ENCODE data around the gene OCIAD2.
"Not testable (repeated sequence)": the region's sequence is repeated elsewhere in the genome, so short reads cannot be mapped to it uniquely, and the experiment has no call there.

OCIAD2 gene, protein sequence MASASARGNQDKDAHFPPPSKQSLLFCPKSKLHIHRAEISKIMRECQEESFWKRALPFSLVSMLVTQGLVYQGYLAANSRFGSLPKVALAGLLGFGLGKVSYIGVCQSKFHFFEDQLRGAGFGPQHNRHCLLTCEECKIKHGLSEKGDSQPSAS

DNA sequence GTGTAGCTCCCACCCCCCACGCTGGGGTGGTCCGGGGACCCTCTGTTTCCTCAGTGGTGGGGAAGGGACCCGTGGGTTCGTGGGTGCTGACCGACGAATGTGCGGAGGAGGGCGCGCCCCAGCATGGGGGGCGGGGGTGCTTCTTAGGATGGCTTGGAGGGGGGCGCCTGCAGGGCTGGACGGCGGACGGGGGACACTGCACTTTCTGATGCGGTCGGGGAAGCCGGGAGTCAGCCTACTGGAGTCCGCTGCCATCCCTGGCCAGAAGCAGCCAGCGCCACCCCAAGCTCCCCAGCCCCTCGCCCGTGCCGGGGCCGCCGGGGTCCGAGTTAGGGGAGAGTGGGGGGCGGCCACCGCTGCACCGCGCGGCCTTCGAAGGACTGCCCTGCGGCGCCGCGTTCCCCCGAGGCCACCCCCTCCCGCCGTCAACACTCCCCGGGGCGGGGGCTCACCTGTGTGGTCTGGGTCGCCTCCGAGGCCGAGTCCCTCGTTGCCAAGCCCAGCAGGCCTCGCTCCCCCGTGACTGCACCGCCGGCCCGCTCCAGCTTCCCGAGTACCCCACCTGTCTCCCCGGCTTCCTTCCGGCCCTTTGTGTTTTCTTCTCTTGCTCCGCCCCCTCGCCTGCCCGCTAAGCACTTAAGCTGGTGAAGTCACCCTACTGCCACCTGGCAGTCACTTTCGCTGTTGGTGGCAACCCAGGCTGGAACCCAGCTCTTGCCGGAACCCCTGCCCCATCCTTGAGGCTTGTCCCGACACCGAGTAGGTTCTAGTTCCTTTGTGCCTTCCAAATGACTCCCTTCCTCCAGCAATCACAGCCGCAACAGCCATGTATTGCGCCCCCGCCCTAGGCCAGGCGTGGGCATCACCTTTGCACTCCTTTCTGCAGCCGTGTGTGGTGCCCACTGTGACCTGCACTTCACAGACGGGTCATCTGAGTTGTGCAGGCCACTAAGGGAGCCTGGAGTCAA is at the start of gene OCIAD2:
Gene OCIAD2 (minus strand): TSS at position 569 of the 968 bp plus-strand sequence. CDS start 2,225 bp downstream, outside the sequence.
- DNase-seq (ENCODE audit: low spot score), result peak; percentile 90

DNA sequence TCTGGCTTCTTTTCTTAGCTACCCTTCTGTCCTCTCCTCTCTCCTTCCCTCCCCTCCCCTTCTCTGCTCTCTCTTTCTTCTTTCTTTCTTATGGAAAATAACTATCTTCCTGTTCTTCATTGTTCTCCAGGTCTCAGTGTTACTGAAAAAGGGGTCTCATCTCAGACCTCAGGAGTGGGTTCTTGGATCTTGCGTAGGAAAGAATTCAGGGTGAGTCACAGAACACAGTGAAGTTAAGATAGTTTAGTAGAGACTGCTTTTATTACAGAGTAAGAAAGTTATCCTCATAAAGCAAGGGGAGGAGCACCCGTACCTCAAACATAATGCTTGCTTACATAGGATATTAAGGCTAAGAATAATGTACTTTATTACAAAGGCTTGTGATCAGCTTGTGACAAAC is 47.7 kb upstream of the OCIAD2 start:
- DNase-seq (ENCODE audit: low spot score), result peak; percentile 18

DNA sequence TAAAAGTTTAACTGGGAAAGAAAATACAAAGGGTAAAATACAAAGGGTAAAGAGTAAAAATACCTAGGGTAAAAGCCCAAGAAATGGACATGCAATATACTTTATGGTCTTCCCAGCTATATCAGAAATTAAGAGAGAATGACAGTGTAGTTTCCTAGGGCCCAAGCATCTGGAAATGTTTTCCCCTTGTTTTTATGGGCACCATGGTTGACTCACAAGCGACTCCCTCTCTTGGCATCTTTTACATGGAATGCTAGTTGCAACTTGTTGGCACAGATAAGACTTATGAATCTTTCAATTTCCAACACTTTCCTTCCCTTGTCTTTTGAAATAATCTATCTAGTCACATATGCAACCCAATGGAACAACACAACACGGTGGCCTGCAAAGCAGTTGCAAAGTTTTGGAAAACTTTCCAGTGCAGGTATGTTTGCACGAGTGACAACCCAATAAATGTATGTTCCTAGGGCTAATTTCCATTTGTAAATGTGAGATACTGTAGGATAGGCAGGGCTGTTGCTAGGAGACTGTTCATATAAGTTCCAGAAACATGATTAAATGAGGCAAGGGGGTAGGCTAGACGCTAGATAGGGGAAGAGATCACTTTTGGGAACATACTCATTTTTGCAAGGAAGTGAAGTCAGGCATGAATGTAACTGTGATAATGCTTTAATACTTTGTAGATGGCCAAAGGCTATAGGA is 43.1 kb upstream of the OCIAD2 start:
- DNase-seq (ENCODE audit: low spot score), result no peak

DNA sequence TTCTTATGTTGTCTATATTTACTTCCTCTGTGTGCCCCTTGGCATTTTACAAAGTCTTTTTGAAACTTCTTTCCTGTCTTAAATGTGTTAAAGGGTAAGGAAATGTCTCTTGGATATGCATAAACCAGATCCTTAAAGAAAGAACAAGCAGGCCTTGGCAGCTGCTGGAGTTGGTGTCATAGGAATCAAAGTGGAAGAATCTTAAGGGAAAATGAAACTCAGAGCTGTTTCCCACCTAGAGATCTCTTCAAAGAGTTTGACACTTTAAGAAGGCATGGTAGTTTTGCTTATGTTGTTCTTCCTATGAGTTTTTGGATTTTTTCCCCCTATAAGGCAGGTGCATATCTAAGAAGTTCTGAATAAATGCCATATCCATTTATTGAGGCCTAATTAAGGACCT is 42.5 kb upstream of the OCIAD2 start:
- no peak for DNase-seq (ENCODE audit: low spot score)

DNA sequence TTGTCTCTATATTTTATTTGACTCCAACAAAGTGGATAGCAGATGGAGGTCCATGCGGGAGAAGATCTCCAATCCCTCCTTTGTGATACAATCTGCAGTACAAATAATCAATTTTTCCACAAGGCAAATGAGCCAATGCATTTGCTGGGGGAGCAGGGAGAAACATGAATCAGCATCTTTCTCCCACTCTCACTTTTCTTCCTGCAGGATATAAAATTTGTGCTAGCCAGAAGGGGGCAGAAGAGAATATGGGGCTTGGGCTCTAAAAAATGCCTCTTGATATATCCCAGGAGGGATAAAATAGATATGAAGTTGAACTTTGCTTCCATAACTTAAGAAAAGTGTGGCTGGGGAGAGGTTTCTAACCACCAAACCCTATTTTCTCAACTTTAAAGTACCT is 41.2 kb upstream of the OCIAD2 start:
- no peak for DNase-seq (ENCODE audit: low spot score)

DNA sequence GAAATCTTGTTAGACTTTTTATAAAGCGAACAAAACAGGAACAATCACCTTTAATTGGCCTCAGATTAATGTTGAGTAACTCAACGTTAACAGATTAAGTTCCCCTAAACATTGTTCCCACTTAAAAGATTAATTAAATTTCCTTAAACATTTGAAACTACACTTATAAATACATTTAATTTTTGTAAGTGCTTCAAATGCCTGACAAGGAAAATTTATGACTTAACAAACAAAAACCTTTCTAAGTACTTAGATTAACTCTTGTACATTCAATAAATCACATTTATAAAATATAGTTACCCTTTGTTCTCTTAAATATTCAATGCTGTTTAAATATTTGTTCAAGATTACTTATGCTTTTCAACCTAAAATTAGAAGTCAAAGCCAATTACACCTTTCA is 39.4 kb upstream of the OCIAD2 start:
- DNase-seq (ENCODE audit: low spot score), result no peak

DNA sequence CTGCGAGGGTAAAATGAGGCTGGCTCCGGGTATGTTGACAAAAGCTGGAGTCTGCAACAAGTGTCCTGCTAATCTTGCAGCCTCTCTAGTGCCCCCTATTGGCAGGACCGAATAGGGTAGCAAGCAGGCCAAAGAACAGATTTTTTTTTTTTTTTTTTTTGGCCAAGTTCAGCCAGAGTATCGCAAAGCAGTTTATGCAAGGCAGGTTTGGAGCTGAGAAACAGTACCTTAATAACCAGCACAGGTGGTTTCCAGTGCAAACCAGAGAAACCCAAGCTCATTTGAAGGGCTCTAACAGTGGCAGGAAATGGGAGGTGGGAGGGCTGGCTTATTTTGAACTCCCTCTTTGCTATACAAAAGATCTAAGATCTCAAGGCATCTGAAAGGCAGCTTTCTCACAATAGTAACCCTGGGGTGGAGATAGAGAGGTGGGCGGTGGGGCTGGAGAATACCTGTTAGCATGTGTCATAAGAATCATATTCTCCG is 38.2 kb upstream of the OCIAD2 start:
- peak; percentile 61 for DNase-seq (ENCODE audit: low spot score)

DNA sequence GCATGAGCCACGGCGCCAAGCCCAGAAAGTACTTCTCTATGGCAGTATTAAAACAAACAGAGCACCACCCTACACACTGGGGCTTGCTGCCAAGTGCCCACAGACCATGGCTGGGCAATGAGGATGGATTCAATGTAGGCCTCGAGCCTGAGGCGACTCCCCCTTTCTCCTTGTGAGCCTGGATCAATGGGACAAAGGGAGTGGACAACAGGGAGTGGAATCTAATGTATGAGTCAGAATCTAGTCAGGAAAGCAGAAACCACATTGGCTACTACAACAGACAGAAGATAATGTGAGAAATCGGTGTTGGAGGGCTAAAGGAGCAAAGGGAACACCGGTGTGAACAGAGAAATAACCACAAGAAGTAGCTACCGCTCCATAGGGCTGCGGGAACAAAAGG is 37.7 kb upstream of the OCIAD2 start:
- peak; percentile 19 for DNase-seq (ENCODE audit: low spot score)

DNA sequence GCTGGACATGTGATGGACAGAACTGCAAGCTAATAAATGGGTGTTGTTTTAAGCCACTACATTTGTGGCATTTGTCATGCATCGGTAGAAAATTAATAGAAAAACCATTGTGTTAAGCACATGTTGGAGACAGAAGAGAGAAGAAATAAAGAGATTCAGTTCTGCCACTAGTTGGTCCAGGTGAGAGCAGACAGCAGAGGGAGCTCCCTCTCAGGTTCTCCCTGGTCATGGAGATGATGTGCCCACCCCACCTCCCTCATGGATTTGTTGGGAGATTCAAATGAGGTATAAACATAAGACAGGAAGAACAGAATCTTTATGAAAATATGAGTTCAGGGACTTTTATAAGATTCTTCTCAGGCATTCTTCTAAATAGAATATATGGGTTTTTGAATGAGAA is 36.8 kb upstream of the OCIAD2 start:
- DNase-seq (ENCODE audit: low spot score), result peak; percentile 60

DNA sequence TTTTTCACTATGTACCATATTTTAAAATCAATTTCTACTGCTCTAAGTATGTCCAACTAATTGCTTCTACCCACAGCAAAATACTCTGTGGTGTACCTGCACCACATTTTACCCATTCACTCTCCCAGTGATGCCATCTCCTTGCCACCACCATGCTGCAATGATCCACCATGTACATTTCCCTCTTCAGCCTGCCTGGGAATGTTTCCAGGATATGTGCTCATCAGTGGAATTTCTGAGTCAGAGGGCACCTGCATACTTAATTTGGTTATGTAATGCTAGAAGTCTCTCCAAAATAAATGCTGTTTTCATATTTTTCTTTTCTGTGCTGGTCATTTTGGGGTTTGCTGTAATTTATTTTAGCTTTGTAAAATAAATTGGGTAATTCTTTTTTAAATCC is 33.2 kb upstream of the OCIAD2 start:
- peak; percentile 18 for DNase-seq (ENCODE audit: low spot score)

DNA sequence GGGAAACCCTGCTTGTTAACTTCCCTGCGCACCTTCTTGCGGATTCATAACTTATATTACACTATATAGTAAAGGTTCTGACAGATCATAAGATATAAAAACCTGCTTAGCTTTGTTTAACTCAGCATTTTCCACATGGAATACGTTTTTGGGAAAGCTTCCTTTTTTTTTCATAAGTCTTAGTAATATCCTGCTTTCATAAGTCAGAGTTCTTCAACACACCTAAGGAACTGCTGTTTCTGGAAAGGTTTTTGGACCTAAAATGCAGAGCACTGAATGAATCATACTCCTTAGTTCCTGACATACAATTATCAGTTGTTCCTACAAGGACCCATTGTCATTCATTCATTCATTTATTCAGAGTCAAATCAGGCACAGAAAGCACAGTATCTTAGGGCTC is 32.3 kb upstream of the OCIAD2 start:
- no peak for DNase-seq (ENCODE audit: low spot score)

DNA sequence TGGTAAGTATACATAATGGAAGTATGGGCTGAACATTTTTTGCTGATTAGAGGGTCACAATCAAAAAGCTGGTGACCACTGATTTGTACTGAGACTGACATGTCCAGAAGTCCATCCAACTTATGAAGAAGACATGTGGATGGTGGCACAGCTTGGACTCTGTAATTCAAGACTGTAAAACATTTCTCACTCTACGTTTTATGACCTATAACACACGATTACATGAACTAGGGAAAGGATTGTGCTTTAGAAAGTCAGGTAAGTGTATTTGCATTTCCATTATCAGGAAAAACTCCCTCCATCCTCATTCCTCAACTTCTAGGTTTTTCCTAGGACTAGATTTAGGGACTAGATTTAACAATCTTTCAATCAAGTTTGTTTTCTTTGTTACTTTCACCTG is 30.5 kb upstream of the OCIAD2 start:
- DNase-seq (ENCODE audit: low spot score), result no peak

DNA sequence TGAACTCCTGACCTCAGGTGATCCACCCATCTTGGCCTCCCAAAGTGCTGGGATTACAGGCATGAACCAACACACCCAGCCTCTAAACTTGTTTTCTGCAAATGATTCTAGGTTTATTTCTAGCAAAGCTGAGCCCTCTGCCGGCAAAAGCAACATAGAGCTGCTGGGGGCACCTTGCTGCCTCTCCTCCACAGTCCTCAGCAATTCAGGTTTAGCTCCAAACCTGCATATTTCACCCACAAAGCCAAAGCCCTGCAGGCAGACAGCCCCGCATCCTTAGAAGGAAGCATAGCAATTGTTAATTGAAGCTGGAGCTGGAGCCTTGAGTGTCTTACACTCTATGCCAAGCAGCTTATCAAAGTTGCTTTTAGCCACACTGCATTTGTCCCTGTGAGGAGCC is 24.9 kb upstream of the OCIAD2 start:
- DNase-seq (ENCODE audit: low spot score), result no peak

DNA sequence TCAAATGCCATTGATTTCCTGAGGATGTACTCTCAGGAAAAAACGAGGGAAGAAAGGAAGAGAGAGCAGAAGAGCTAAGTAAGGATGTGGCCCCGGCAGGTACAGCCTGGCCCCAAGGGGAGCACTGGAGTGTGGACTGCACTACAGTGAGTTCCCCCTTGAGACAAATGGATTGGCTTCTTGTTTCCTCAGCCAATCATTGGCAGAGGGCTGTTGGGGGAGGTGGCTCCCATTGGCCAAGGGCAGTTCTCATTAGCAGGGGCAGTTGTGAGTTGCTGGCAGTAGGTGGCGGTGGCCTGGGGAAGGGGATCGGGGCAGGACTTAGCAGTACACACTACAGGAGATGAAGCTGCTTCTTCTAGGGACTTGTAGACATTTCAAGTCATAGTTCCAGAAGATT is 24.1 kb upstream of the OCIAD2 start:
- DNase-seq (ENCODE audit: low spot score), result peak; percentile 51

DNA sequence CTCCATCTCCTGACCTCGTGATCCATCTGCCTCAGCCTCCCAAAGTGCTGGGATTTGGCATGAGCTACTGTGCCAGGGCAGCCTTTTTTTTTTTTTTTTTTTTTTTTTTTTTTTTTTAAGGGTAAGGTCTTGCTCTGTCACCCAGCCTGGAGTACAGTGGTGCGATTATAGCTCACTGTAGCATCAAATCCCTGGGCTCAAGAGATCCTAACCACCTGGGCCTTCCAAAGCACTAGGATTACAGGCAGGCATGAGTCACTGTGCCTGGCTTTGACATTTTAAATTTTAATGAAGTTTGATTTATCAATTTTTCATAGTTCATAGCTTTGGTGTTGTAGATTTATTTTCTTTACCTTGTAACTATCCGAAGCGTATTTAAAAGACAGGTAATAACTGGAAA is 17.8 kb upstream of the OCIAD2 start:
- no peak for DNase-seq (ENCODE audit: low spot score)

DNA sequence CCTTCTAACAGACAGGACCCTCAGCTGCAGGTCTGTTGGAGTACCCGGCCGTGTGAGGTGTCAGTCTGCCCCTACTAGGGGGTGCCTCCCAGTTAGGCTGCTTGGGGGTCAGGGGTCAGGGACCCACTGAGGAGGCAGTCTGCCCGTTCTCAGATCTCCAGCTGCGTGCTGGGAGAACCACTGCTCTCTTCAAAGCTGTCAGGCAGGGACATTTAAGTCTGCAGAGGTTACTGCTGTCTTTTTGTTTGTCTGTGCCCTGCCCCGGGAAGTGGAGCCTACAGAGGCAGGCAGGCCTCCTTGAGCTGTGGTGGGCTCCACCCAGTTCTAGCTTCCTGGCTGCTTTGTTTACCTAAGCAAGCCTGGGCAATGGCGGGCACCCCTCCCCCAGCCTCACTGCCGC is 16.5 kb upstream of the OCIAD2 start:
- not testable (repeated sequence) for DNase-seq (ENCODE audit: low spot score)

DNA sequence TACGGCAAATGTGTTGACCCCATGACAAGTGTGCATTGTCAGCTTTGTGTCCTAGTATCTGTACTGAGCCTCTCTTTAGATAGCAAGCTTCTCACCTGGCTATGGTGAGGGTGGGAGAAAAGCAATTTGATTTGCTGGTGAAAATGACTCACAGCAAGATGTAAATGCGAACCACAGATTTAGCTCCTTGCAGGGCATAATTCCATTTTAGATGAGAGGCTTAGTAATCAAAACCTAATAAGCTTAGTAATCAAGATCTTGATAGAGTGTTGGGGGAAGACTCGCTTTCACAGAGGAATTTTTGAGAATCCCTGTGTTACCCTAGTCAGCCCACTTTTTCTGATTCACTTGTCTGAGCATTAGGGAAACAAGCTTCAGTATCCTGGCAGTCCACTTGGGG is 7.7 kb upstream of the OCIAD2 start:
- DNase-seq (ENCODE audit: low spot score), result no peak

DNA sequence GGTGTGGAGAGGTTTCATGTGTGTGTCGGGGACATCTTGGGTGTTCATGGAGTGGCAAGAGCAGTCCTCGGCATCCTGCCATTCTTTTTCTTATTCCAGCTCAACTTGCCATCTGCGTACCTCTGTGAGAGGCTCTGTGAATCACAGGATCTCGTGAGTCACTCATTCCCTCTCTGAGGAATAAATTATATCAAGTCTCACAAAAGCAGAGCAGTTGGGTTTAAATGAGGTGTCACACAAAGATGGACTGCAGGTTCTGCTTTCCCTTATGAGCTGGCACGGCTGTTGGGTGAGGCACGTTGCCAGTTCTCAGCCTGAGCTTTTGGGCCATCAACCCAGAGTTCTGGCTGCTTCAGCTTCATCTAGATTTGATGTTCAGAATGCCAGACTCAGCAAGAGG is 6.8 kb upstream of the OCIAD2 start:
- no peak for DNase-seq (ENCODE audit: low spot score)

DNA sequence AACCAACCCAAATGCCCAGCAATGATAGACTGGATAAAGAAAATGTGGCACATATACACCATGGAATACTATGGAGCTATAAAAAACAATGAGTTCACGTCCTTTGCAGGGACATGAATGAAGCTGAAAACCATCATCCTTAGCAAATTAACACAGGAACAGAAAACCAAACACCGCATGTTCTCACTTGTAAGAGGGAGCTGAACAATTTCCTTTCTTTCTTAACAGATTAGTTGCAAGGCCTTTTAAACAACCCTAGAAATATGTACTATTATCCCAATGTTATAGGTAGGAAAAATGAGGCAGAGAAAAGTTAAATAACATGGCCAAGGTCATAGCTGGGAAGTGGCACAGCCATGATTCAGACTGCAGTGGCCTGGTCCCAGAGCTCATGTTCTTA is 5.8 kb upstream of the OCIAD2 start:
- no peak for DNase-seq (ENCODE audit: low spot score)

DNA sequence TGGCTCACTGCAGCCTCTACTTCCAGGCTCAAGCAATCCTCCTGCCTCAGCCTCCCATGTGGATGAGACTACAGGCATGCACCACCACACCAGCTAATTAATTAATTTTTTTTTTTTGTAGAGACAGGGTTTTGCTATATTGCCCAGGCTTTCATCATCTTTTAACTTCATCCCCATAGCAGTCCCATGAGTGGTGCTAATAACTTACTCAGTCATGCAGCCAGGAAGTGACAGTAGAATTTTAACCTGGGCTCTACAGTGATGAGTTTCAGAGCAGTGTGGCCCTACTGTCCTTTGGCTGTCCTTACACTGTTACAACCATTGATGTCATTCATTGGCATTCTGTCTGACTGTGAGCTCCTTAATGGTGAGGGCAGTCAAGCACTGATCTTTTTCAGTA is 3.9 kb upstream of the OCIAD2 start:
- no peak for DNase-seq (ENCODE audit: low spot score)

DNA sequence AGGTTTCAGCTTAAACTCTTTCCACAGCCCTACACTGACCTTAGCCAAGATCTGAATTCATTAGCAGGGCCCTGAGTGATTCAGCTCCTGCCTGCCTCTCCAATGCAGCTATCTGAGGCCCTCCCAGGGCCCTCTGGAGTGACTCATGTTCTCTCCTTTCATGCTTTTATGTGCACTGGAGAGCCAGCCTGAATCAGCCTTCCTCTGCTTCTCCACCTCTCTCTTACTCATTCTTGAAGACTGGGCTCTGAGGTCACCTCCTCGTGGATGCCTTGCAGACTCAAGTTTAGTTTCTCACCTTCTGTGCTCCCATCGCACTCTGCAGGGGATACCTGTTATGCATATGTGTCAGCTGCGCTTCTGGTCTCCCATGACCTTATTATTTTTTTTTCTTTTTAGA is 3.1 kb upstream of the OCIAD2 start:
- peak; percentile 23 for DNase-seq (ENCODE audit: low spot score)

DNA sequence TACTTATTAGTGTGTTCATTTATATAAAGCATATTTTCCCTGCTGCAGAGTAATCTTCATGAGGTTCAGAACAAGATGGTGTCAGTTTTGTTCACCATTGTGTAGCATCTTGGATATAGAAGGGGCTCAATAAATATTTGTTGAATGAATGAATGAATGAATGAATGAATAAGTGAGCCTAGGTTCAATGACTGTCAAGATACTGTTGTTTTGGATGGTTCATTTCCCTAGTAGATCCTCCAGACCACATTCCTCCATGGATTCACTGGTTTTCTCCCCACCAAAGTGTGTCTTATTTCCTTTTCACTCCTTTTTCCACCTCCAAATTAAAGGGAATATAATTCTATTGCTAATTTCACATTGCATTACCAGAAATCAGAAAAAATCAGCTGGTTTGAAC is 2.1 kb upstream of the OCIAD2 start:
- no peak for DNase-seq (ENCODE audit: low spot score)
